SK-N-SH treated with all-trans-retinoic acid at 6 μM for 48 hours (cell line): ENCODE results near the gene PHF5A.

Source experiments
- ATAC-seq: fragments of 200-7000 bp; cut with Tn5 transposase; 3 replicates; pipeline ENCODE4 v1.9.1; 2020; ENCODE audit warnings: mild to moderate bottlenecking, moderate library complexity
- ARNTL ChIP-seq: fragments of 450-650 bp; formaldehyde crosslinking; IDR thresholded peaks from 2 replicates; pipeline ENCODE4 v1.5.0; 2020; ENCODE audit warnings: low read depth, mild to moderate bottlenecking, moderate library complexity, borderline replicate concordance
- BACH2 ChIP-seq: fragments of 250-450 bp; sonication (Bioruptor Pico); IDR thresholded peaks from 2 replicates; pipeline ENCODE4 v1.9.0; 2021; ENCODE audit warnings: mild to moderate bottlenecking, borderline replicate concordance
- CSDC2 ChIP-seq: fragments of 250-450 bp; sonication (Bioruptor Pico); IDR thresholded peaks from 2 replicates; pipeline ENCODE4 v1.5.0; 2020; ENCODE audit warnings: mild to moderate bottlenecking, moderate library complexity
- CSRNP3 ChIP-seq: fragments of 250-450 bp; sonication (Bioruptor Pico); IDR thresholded peaks from 2 replicates; pipeline ENCODE4 v1.5.1; 2021; ENCODE audit warnings: mild to moderate bottlenecking, moderate library complexity
- ESRRG ChIP-seq: fragments of 250-450 bp; sonication (Bioruptor Pico); IDR thresholded peaks from 2 replicates; pipeline ENCODE4 v1.6.1; 2021; ENCODE audit warnings: mild to moderate bottlenecking
- GLIS3 ChIP-seq: fragments of 250-450 bp; sonication (Bioruptor Pico); IDR thresholded peaks from 2 replicates; pipeline ENCODE4 v1.5.0; 2020; ENCODE audit warnings: mild to moderate bottlenecking, moderate library complexity
- ISL1 ChIP-seq: fragments of 250-450 bp; sonication (Bioruptor Pico); IDR thresholded peaks from 2 replicates; pipeline ENCODE4 v2.1.2; 2022; ENCODE audit warnings: mild to moderate bottlenecking, moderate library complexity
- PPARA ChIP-seq: fragments of 250-450 bp; sonication (Bioruptor Pico); IDR thresholded peaks from 2 replicates; pipeline ENCODE4 v1.5.0; 2020; ENCODE audit warnings: mild to moderate bottlenecking, borderline replicate concordance
- RARB ChIP-seq: fragments of 250-450 bp; sonication (Bioruptor Pico); IDR thresholded peaks from 2 replicates; pipeline ENCODE4 v1.8.0; 2021; ENCODE audit warnings: mild to moderate bottlenecking, moderate library complexity
- SNAI2 ChIP-seq: fragments of 250-450 bp; sonication (Bioruptor Pico); IDR thresholded peaks from 2 replicates; pipeline ENCODE4 v1.5.0; 2020; ENCODE audit warnings: mild to moderate bottlenecking, moderate library complexity
- TOX ChIP-seq: fragments of 250-450 bp; sonication (Bioruptor Pico); IDR thresholded peaks from 2 replicates; pipeline ENCODE4 v1.8.0; 2021; ENCODE audit warnings: mild to moderate bottlenecking, moderate library complexity, borderline replicate concordance
- TSHZ2 ChIP-seq: fragments of 250-450 bp; sonication (Bioruptor Pico); IDR thresholded peaks from 2 replicates; pipeline ENCODE4 v1.5.0; 2020; ENCODE audit warnings: mild to moderate bottlenecking, moderate library complexity
- ZC3H10 ChIP-seq: fragments of 250-450 bp; sonication (Bioruptor Pico); IDR thresholded peaks from 2 replicates; pipeline ENCODE4 v1.5.1; 2021; ENCODE audit warnings: mild to moderate bottlenecking, moderate library complexity
- ZFP3 ChIP-seq: fragments of 250-450 bp; sonication (Bioruptor Pico); IDR thresholded peaks from 2 replicates; pipeline ENCODE4 v1.5.0; 2020; ENCODE audit warnings: mild to moderate bottlenecking, moderate library complexity
- ZFP30 ChIP-seq: fragments of 450-650 bp; formaldehyde crosslinking; IDR thresholded peaks from 2 replicates; pipeline ENCODE4 v1.5.0; 2022; ENCODE audit warnings: mild to moderate bottlenecking, moderate library complexity
- ZNF565 ChIP-seq: fragments of 450-650 bp; formaldehyde crosslinking; conservative IDR thresholded peaks from 2 replicates; pipeline ENCODE4 v1.5.0; 2020; ENCODE audit warnings: low read depth, mild to moderate bottlenecking, moderate library complexity
- ZNF70 ChIP-seq: fragments of 450-650 bp; formaldehyde crosslinking; IDR thresholded peaks from 2 replicates; pipeline ENCODE4 v1.5.0; 2020; ENCODE audit warnings: mild to moderate bottlenecking, moderate library complexity
- ZNF8 ChIP-seq: fragments of 450-650 bp; formaldehyde crosslinking; IDR thresholded peaks from 2 replicates; pipeline ENCODE4 v1.5.0; 2020; ENCODE audit warnings: mild to moderate bottlenecking, moderate library complexity
- TF ChIP-seq, protein P1 (sequence below): fragments of 250-450 bp; sonication (Bioruptor Pico); IDR thresholded peaks from 2 replicates; pipeline ENCODE4 v1.8.0; 2021; ENCODE audit warnings: low read depth, mild to moderate bottlenecking, moderate library complexity, borderline replicate concordance
- TF ChIP-seq, protein P2 (sequence below): fragments of 250-450 bp; sonication (Bioruptor Pico); IDR thresholded peaks from 2 replicates; pipeline ENCODE4 v1.8.0; 2020; ENCODE audit warnings: mild to moderate bottlenecking, moderate library complexity, borderline replicate concordance

The PHF5A gene

GRCh38 chr22:41415554-41415953 lies 52.9 kb downstream of the PHF5A start:
- no peak for ATAC-seq
- TF ChIP-seq TOX (no peak), ZNF70 (no peak), ZFP30 (no peak), SNAI2 (CRISPR knock-in tag) (no peak), PPARA (CRISPR knock-in tag) (no peak), ZNF8 (CRISPR knock-in tag) (no peak), BACH2 (CRISPR knock-in tag) (no peak), GLIS3 (CRISPR knock-in tag) (no peak), ESRRG (CRISPR knock-in tag) (no peak), CSDC2 (CRISPR knock-in tag) (no peak), RARB (CRISPR knock-in tag) (no peak), ZNF565 (no peak), TSHZ2 (no peak), ZC3H10 (no peak), ISL1 (CRISPR knock-in tag) (no peak), CSRNP3 (CRISPR knock-in tag) (no peak), ZFP3 (CRISPR knock-in tag) (no peak)
- TF ChIP-seq, protein P1, sequence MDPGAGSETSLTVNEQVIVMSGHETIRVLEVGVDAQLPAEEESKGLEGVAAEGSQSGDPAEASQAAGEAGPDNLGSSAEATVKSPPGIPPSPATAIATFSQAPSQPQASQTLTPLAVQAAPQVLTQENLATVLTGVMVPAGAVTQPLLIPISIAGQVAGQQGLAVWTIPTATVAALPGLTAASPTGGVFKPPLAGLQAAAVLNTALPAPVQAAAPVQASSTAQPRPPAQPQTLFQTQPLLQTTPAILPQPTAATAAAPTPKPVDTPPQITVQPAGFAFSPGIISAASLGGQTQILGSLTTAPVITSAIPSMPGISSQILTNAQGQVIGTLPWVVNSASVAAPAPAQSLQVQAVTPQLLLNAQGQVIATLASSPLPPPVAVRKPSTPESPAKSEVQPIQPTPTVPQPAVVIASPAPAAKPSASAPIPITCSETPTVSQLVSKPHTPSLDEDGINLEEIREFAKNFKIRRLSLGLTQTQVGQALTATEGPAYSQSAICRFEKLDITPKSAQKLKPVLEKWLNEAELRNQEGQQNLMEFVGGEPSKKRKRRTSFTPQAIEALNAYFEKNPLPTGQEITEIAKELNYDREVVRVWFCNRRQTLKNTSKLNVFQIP (CRISPR knock-in tag) = no peak
- TF ChIP-seq, protein P2, sequence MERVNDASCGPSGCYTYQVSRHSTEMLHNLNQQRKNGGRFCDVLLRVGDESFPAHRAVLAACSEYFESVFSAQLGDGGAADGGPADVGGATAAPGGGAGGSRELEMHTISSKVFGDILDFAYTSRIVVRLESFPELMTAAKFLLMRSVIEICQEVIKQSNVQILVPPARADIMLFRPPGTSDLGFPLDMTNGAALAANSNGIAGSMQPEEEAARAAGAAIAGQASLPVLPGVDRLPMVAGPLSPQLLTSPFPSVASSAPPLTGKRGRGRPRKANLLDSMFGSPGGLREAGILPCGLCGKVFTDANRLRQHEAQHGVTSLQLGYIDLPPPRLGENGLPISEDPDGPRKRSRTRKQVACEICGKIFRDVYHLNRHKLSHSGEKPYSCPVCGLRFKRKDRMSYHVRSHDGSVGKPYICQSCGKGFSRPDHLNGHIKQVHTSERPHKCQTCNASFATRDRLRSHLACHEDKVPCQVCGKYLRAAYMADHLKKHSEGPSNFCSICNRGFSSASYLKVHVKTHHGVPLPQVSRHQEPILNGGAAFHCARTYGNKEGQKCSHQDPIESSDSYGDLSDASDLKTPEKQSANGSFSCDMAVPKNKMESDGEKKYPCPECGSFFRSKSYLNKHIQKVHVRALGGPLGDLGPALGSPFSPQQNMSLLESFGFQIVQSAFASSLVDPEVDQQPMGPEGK (CRISPR knock-in tag) = no peak

DNA sequence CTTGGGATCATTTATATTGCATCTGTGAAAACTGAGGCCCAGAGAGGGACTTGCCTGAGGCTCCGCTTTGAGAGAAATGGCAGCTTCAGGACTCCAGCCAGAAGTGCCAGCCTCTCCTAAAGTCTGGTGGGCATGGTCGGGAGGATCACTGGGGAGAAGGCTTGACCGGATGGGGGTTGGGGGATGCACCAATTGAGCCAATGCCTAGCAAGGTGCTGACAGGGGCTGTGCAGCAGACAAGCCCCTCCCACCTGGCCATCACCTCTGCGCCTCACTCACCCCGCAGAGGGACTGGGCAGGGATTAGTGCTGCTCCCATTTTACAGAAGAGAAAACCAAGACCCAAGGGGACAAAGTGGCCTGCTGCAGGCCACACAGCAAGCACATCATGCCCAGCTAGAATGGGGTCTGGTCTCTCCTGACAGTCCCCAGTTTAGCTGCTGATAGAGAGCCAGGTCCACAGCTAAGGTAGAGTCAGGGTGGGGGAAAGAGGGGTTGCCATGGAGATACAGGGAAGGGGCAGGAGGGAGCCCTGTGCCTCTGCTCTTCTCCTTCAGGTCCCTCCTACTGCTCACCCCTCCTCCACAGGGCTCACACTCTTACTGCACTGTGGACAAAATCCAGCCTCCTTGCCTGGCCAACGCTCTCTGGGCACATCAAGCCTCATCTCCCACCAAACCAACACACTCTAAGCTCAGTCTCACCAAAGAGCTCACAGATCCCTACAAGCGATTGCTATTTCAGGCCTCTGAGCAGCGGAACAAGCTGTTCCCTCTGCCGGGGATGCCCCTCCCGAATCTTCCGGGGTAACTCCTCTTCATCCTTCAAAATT lies 57.3 kb downstream of the PHF5A start:
- ATAC-seq = no peak
- no peak for TF ChIP-seq ESRRG (CRISPR knock-in tag)

DNA sequence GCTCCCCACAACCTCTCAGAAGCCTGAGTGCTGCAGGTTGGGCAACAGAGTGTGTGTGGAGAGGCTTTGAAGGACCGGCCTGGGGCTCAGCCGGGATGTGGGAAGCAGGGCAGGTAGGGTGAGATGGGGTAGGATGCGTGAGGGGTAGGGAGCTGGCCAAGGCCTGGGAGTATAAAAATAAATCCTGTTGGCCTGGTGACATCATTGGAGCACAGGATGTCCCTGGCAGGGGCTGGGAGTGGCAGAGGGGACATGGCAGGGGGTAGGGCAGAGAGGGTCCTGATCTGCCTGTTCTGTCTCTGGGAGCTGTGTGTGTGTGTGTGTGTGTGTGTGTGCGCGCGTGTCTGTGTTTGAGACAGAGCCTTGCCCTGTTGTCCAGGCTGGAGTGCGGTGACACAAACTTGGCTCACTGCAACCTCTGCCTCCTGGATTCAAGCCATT lies 58.2 kb downstream of the PHF5A start:
- ATAC-seq = no peak
- TF ChIP-seq ARNTL (no peak), ZNF70 (no peak), CSRNP3 (CRISPR knock-in tag) (no peak), ZFP3 (CRISPR knock-in tag) (no peak), RARB (CRISPR knock-in tag) (no peak), ZNF8 (CRISPR knock-in tag) (no peak)
